HCT116 (cell line): ENCODE results near the gene PDE1C. TPM values are rescaled to one million over a fixed set of nuclear protein-coding genes. Genes with fewer than 3 reads are reported as not detected.

Experiments
- ATAC-seq: fragments of 200-7000 bp; cut with Tn5 transposase; 2 replicates; pipeline ENCODE4 v1.9.1; 2020; ENCODE audit warnings: mild to moderate bottlenecking, moderate library complexity
- BruUV-seq: library from RNA; stranded (reverse); fragments of 400-500 nt; replicated peaks from 2 replicates; lab custom pipeline; 2021; lab: Mats Ljungman, UMichigan
- CTCF ChIA-PET: fragments of 300-600 bp; sonication (Branson Sonifier 250); formaldehyde crosslinking; loops from one replicate; lab custom pipeline; 2021; ENCODE audit warnings: antibody characterized with exemption; lab: Charles Lee
- POLR2A ChIA-PET: fragments of 300-600, 350-600 bp; sonication (Branson Sonifier 250); formaldehyde crosslinking; loops from one replicate; lab custom pipeline; 2021; ENCODE audit warnings: antibody characterized with exemption; lab: Charles Lee
- RAD21 ChIA-PET, 2 experiments: fragments of 300-600 bp; sonication (Branson Sonifier 250); formaldehyde crosslinking; loops; one replicate each; lab custom pipeline; 2023; ENCODE audit warnings: low total read pairs in 2 of 2; ENCODE audit not compliant: uncharacterized antibody in 2 of 2, unreplicated experiment in 2 of 2, low non-redundant PET in 1 of 2; lab: Charles Lee
- DNase-seq: peaks from one replicate; pipeline ENCODE4 v3.0.0-alpha.2; 2010; ENCODE audit warnings: low read depth, low spot score
- H2AFZ ChIP-seq: fragments of 200-600 bp; shearing (Covaris generic), sonication (generic); 2 replicates; pipeline ENCODE4 v1.6.1; 2017; ENCODE audit warnings: low read depth, mixed run types, mixed read lengths, antibody characterized with exemption, low read length; ENCODE audit not compliant: poor library complexity, severe bottlenecking
- H3K27ac ChIP-seq: 2 replicates; pipeline ENCODE4 v1.5.1; 2012; ENCODE audit warnings: low read depth, low read length
- H3K27me3 ChIP-seq: fragments of 200-600 bp; sonication (generic); 2 replicates; pipeline ENCODE4 v1.6.1; 2016; ENCODE audit warnings: mixed run types, low read length, mixed read lengths; ENCODE audit not compliant: insufficient read depth
- H3K36me3 ChIP-seq, 2 experiments: fragments of 200-500 bp in 1 of 2; fragments of 200-600 bp in 1 of 2; sonication (Bioruptor generic) in 1 of 2; sonication (generic) in 1 of 2; 2 replicates each; pipeline versions ENCODE4 v1.5.1 to v1.6.1; 2014 to 2016; ENCODE audit warnings: low read length in 2 of 2, inconsistent platforms in 1 of 2, mixed read lengths in 1 of 2, mixed run types in 1 of 2; ENCODE audit not compliant: insufficient read depth in 2 of 2, control insufficient read depth in 1 of 2
- H3K4me1 ChIP-seq, 2 experiments: fragments of 200-600 bp in 1 of 2; sonication (generic) in 1 of 2; 2 replicates each; pipeline versions ENCODE4 v1.5.1 to v1.6.1; 2012 to 2017; ENCODE audit warnings: low read length in 2 of 2, inconsistent platforms in 1 of 2, mild to moderate bottlenecking in 1 of 2, mixed read lengths in 1 of 2, mixed run types in 1 of 2, moderate library complexity in 1 of 2; ENCODE audit not compliant: insufficient read depth in 2 of 2, control insufficient read depth in 1 of 2
- H3K4me2 ChIP-seq: fragments of 200-600 bp; sonication (generic); 2 replicates; pipeline ENCODE4 v1.6.1; 2017; ENCODE audit warnings: mixed run types, low read length, mixed read lengths
- H3K4me3 ChIP-seq, 2 experiments: fragments of 200-600 bp in 1 of 2; sonication (generic) in 1 of 2; replicated peaks in 1 of 2; 2 replicates each; pipeline ENCODE4 v1.5.1; 2011 to 2016; ENCODE audit warnings: low read length in 2 of 2, control low read depth in 1 of 2, low read depth in 1 of 2, mild to moderate bottlenecking in 1 of 2, mixed read lengths in 1 of 2, mixed run types in 1 of 2
- H3K79me2 ChIP-seq: fragments of 200-600 bp; sonication (generic); 2 replicates; pipeline ENCODE4 v1.6.1; 2017; ENCODE audit warnings: mild to moderate bottlenecking, mixed run types, low read length, moderate library complexity, mixed read lengths; ENCODE audit not compliant: insufficient read depth
- H3K9ac ChIP-seq: fragments of 200-600 bp; sonication (generic); 2 replicates; pipeline ENCODE4 v1.6.1; 2016; ENCODE audit warnings: low read length, mixed read lengths
- H3K9me2 ChIP-seq: fragments of 200-600 bp; sonication (generic), shearing (Covaris generic); 2 replicates; pipeline ENCODE4 v1.6.1; 2017; ENCODE audit warnings: mixed run types, mild to moderate bottlenecking, moderate library complexity; ENCODE audit not compliant: insufficient read depth
- H3K9me3 ChIP-seq, 2 experiments: fragments of 200-500 bp in 1 of 2; fragments of 200-600 bp in 1 of 2; sonication (Bioruptor generic) in 1 of 2; sonication (generic) in 1 of 2; 2 replicates each; pipeline ENCODE4 v1.6.1; 2014 to 2017; ENCODE audit warnings: low read length in 2 of 2, mixed read lengths in 2 of 2, inconsistent platforms in 1 of 2, low read depth in 1 of 2, mild to moderate bottlenecking in 1 of 2, mixed run types in 1 of 2, moderate library complexity in 1 of 2; ENCODE audit not compliant: control insufficient read depth in 1 of 2, insufficient read depth in 1 of 2
- H4K20me1 ChIP-seq: fragments of 200-600 bp; sonication (generic), shearing (Covaris generic); 2 replicates; pipeline ENCODE4 v1.6.1; 2017; ENCODE audit warnings: mixed run types, mild to moderate bottlenecking, moderate library complexity; ENCODE audit not compliant: insufficient read depth
- ELF1 ChIP-seq: IDR thresholded peaks from 2 replicates; pipeline ENCODE4 v1.6.1; 2012; ENCODE audit warnings: low read depth, borderline replicate concordance
- JUND ChIP-seq: IDR thresholded peaks from 2 replicates; pipeline ENCODE4 v1.6.1; 2012
- POLR2A ChIP-seq: IDR thresholded peaks from 2 replicates; pipeline ENCODE4 v1.7.0; 2011; ENCODE audit warnings: borderline replicate concordance; ENCODE audit not compliant: insufficient read depth, insufficient read length; ENCODE audit errors: extremely low read depth
- RAD21 ChIP-seq: IDR thresholded peaks from 2 replicates; pipeline ENCODE4 v1.6.1; 2012; ENCODE audit warnings: low read depth, mild to moderate bottlenecking
- TCF7L2 ChIP-seq: IDR thresholded peaks from 2 replicates; pipeline ENCODE4 v1.7.0; 2011; ENCODE audit warnings: borderline replicate concordance, inconsistent platforms; ENCODE audit not compliant: insufficient read depth, insufficient read length; ENCODE audit errors: extremely low read depth
- YY1 ChIP-seq: IDR thresholded peaks from 2 replicates; pipeline ENCODE4 v1.6.1; 2011; ENCODE audit warnings: low read length, low read depth, moderate library complexity, mild to moderate bottlenecking; ENCODE audit not compliant: insufficient replicate concordance; ENCODE audit errors: extremely low read depth
- intact Hi-C: fragments of 100-400 bp; cut with micrococcal nuclease; formaldehyde crosslinking; loops from 2 replicates; pipeline ENCODE4 v1.10.0; 2022
- total RNA-seq: library from RNA; stranded (reverse); gene quantifications from one replicate; pipeline ENCODE4 v1.2.1, GENCODE V29; 2021; ENCODE audit not compliant: unreplicated experiment
- TF ChIP-seq, protein P1 (sequence below), 3 experiments: fragments of 200-600 bp in 1 of 3; sonication (generic) in 1 of 3; IDR thresholded peaks in 2 of 3; conservative IDR thresholded peaks in 1 of 3; 2 replicates each; pipeline ENCODE4 v1.5.1; 2012 to 2017; ENCODE audit warnings: low read depth in 2 of 3, low read length in 2 of 3, antibody characterized with exemption in 1 of 3, borderline replicate concordance in 1 of 3, control low read depth in 1 of 3, mild to moderate bottlenecking in 1 of 3, mixed read lengths in 1 of 3, mixed run types in 1 of 3, moderate library complexity in 1 of 3; ENCODE audit not compliant: insufficient read depth in 1 of 3

The PDE1C gene
- total RNA-seq, 1 experiment from 2014 or later: 0.17 TPM

DNA sequence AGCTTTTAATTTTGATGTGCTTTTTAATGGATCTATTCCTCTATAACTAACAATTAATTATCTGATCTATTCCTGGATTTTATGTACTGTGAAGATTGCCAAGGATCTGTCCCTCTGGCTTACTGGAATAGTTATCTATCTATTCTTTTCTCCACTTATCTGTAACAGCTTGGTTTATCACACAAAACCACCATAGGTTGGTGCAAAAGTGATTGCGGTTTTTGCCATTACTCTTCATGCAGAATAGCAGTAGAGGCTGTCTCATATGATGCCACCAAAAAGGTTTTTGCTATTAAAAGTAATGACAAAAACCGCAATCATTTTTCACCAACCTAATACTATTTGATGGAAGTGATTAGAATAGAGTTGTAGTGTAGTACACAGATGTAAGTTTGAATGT is 115.7 kb downstream of the PDE1C start (continued):
- TF ChIP-seq TCF7L2: no peak
- TF ChIP-seq YY1: no peak
- TF ChIP-seq, protein P1, sequence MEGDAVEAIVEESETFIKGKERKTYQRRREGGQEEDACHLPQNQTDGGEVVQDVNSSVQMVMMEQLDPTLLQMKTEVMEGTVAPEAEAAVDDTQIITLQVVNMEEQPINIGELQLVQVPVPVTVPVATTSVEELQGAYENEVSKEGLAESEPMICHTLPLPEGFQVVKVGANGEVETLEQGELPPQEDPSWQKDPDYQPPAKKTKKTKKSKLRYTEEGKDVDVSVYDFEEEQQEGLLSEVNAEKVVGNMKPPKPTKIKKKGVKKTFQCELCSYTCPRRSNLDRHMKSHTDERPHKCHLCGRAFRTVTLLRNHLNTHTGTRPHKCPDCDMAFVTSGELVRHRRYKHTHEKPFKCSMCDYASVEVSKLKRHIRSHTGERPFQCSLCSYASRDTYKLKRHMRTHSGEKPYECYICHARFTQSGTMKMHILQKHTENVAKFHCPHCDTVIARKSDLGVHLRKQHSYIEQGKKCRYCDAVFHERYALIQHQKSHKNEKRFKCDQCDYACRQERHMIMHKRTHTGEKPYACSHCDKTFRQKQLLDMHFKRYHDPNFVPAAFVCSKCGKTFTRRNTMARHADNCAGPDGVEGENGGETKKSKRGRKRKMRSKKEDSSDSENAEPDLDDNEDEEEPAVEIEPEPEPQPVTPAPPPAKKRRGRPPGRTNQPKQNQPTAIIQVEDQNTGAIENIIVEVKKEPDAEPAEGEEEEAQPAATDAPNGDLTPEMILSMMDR (IDR thresholded peaks at IDR 0.05 in 2 of 3, conservative IDR thresholded peaks at IDR 0.05 in 1 of 3; ENCODE audit: borderline replicate concordance in 1 of 3, insufficient read depth in 1 of 3, low read depth in 2 of 3, low read length in 2 of 3): no peak
- no peak for TF ChIP-seq JUND
- TF ChIP-seq POLR2A: no peak

DNA sequence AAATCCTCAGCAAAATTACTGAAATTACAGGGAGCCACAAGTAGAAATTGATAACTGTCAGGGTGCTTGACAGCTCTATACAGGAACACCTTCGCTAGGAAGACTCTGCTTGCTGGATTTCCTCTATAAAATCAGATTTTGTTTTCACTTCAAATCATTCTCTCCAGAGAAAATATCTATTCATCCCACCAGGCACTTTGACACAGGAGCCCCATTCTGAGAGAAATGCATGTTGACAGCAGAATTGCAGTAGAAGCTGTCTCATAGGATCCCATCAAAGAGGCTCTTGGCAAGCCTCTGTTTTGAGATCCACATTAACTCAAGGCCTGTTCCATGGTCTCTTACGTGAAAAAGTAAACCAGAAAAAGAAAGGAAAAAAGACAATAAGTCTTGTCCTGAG is 116.8 kb downstream of the PDE1C start:
- Histone ChIP-seq H3K4me3 (no peak overlapping the region), H3K4me1 (no peaks in the 10 kb centered on the region), H3K79me2 (no peaks in the 10 kb centered on the region), H4K20me1 (no peaks in the 10 kb centered on the region), H3K36me3 (no peaks in the 10 kb centered on the region), H3K9me2 (no peaks in the 10 kb centered on the region), H3K9ac (no peak overlapping the region), H3K9me3 (no peaks in the 10 kb centered on the region), H3K27ac (no peak overlapping the region), H2AFZ (no peak overlapping the region), H3K27me3 (no peaks in the 10 kb centered on the region), H3K4me2 (no peak overlapping the region)
- ChIA-PET RAD21 (no interaction called here), CTCF (no interaction called here), POLR2A (no interaction called here)
- TF ChIP-seq TCF7L2: no peak
- TF ChIP-seq ELF1: no peak
- TF ChIP-seq RAD21: no peak
- no TSS peak for BruUV-seq
- DNase-seq (no peak), ATAC-seq (no peak)
- intact Hi-C loops: no loop called here
